GM23248 (cell line): ENCODE results near the gene SLC7A1. TPM values are rescaled to one million over a fixed set of nuclear protein-coding genes. Genes with fewer than 3 reads are reported as not detected.
A peak's percentile ranks its signal among the peaks of the same experiment; 100 is the strongest.

ENCODE experiments used
- DNase-seq: peaks from one replicate; pipeline ENCODE4 v3.0.0-alpha.2; 2015
- H2AFZ ChIP-seq: fragments of 200-600 bp; sonication (generic); 2 replicates; pipeline ENCODE4 v1.6.1; 2016; ENCODE audit warnings: antibody characterized with exemption
- H3F3A ChIP-seq: fragments of 200-600 bp; sonication (generic); 2 replicates; pipeline ENCODE4 v1.6.1; 2016; ENCODE audit warnings: mild to moderate bottlenecking, antibody characterized with exemption, mixed run types; ENCODE audit not compliant: insufficient read depth
- H3K27ac ChIP-seq: fragments of 200-600 bp; sonication (generic); 2 replicates; pipeline ENCODE4 v1.5.1; 2016; ENCODE audit warnings: mild to moderate bottlenecking
- H3K27me3 ChIP-seq: fragments of 200-600 bp; sonication (generic); replicated peaks from 2 replicates; pipeline ENCODE4 v1.6.1; 2016; ENCODE audit warnings: mild to moderate bottlenecking; ENCODE audit not compliant: insufficient read depth
- H3K36me3 ChIP-seq: fragments of 200-600 bp; sonication (generic); 2 replicates; pipeline ENCODE4 v1.6.1; 2016; ENCODE audit warnings: low read depth, mild to moderate bottlenecking
- H3K4me1 ChIP-seq: fragments of 200-600 bp; sonication (generic); 2 replicates; pipeline ENCODE4 v1.6.1; 2016; ENCODE audit warnings: mild to moderate bottlenecking; ENCODE audit not compliant: insufficient read depth
- H3K4me2 ChIP-seq: fragments of 200-600 bp; sonication (generic); one replicate; pipeline ENCODE4 v1.6.1; 2016; ENCODE audit warnings: mild to moderate bottlenecking; ENCODE audit not compliant: unreplicated experiment
- H3K4me3 ChIP-seq: fragments of 200-600 bp; sonication (generic); 2 replicates; pipeline ENCODE4 v1.5.1; 2016; ENCODE audit warnings: mild to moderate bottlenecking
- H3K79me2 ChIP-seq: fragments of 200-600 bp; sonication (generic); 2 replicates; pipeline ENCODE4 v1.6.1; 2016; ENCODE audit warnings: mild to moderate bottlenecking; ENCODE audit not compliant: insufficient read depth
- H3K9ac ChIP-seq: fragments of 200-600 bp; sonication (generic); 2 replicates; pipeline ENCODE4 v1.6.1; 2016; ENCODE audit warnings: mild to moderate bottlenecking
- H3K9me2 ChIP-seq: fragments of 200-600 bp; sonication (generic); 2 replicates; pipeline ENCODE4 v1.6.1; 2016; ENCODE audit warnings: mixed run types, mild to moderate bottlenecking, moderate library complexity; ENCODE audit not compliant: insufficient read depth
- H3K9me3 ChIP-seq: fragments of 200-600 bp; sonication (generic); one replicate; pipeline ENCODE4 v1.6.1; 2017; ENCODE audit warnings: low read depth
- H4K20me1 ChIP-seq: fragments of 200-600 bp; sonication (generic); 2 replicates; pipeline ENCODE4 v1.6.0; 2016; ENCODE audit not compliant: insufficient read depth
- EZH2 ChIP-seq: fragments of 200-600 bp; sonication (generic); IDR thresholded peaks from 2 replicates; pipeline ENCODE4 v1.6.1; 2018; ENCODE audit warnings: antibody characterized with exemption, mild to moderate bottlenecking; ENCODE audit not compliant: insufficient read depth, poor library complexity, severe bottlenecking
- EZH2phosphoT487 ChIP-seq: fragments of 200-600 bp; sonication (generic); IDR thresholded peaks from 2 replicates; pipeline ENCODE4 v1.6.1; 2018; ENCODE audit warnings: antibody characterized with exemption, moderate library complexity, mild to moderate bottlenecking, low read depth; ENCODE audit not compliant: insufficient read depth
- WGBS, 2 experiments: methylation state at CpG; one replicate each; pipeline ENCODE4 v1.1.6; 2015 to 2017; ENCODE audit warnings: low lambda C conversion rate in 2 of 2, low coverage in 1 of 2; ENCODE audit errors: missing lambda C conversion rate in 2 of 2; 5-methylcytosine and 5-hydroxymethylcytosine counted together
- in situ Hi-C: fragments of 300-500 bp; cut with MboI; formaldehyde crosslinking; loops from 2 replicates; pipeline ENCODE4 v1.15.0; 2020
- polyA plus RNA-seq: library from polyadenylated mRNA; unstranded; fragments of >200 nt; fragmentation: Nextera tagmentation; extraction: Ambion mirVana; gene quantifications from 2 replicates; pipeline ENCODE4 v1.2.1, GENCODE V29; 2016
- total RNA-seq: library from RNA; depleted of rRNA; stranded (reverse); fragments of >200 nt; shearing (Covaris generic); gene quantifications from 2 replicates; pipeline ENCODE4 v1.2.3, GENCODE V29; 2014

Gene SLC7A1
- total and polyA plus RNA-seq, 2 experiments from 2014 or later = 34.7 to 38.6 TPM

- peak overlapping the region; percentile 99 for H3K27ac ChIP-seq
- WGBS, 2 experiments = 26 to 29% methylated on average over 7 of the region's 7 CpGs
- H3K9me3 ChIP-seq = no peaks in the 10 kb centered on the region
- H3F3A ChIP-seq = peaks cover 72% of the 10 kb centered on the region
- H3K4me1 ChIP-seq = peaks cover 97% of the 10 kb centered on the region
- H3K4me2 ChIP-seq = peak overlapping the region; percentile 31
- TF ChIP-seq EZH2phosphoT487 = no peak
- no peak for TF ChIP-seq EZH2
- peaks cover 10% of the 10 kb centered on the region; the same call in 1 of the 2 replicates for H4K20me1 ChIP-seq
- no peaks in the 10 kb centered on the region for H3K9me2 ChIP-seq
- peak overlapping the region; percentile 47 for H3K9ac ChIP-seq
- H3K27me3 ChIP-seq = no peaks in the 10 kb centered on the region
- H3K4me3 ChIP-seq = no peak overlapping the region
- peak; percentile 85 for DNase-seq
- H2AFZ ChIP-seq = no peak overlapping the region
- H3K36me3 ChIP-seq = peaks cover 9% of the 10 kb centered on the region; the same call in 1 of the 2 replicates
- H3K79me2 ChIP-seq = peaks cover 100% of the 10 kb centered on the region
- in situ Hi-C loops = no loop called here
Observed at GRCh38 chr13:29587645-29588044, 7.8 kb downstream of the SLC7A1 start.

- peak overlapping the region; percentile 56 for H3K9ac ChIP-seq
- WGBS, 2 experiments = 17 to 18% methylated on average over 7 of the region's 7 CpGs
Observed at GRCh38 chr13:29583073-29583785, 12.3 kb downstream of the SLC7A1 start.

GRCh38 chr13:29582171-29582570 lies 13.3 kb downstream of the SLC7A1 start:
- H3K9me3 ChIP-seq = no peaks in the 10 kb centered on the region
- 40 to 44% methylated on average over 10 of the region's 10 CpGs for WGBS, 2 experiments
- peak overlapping the region; percentile 68 for H3K4me2 ChIP-seq
- peaks cover 28% of the 10 kb centered on the region; the same call in 1 of the 2 replicates for H4K20me1 ChIP-seq
- TF ChIP-seq EZH2phosphoT487 (no peak), EZH2 (no peak)
- H3K4me1 ChIP-seq = peaks cover 96% of the 10 kb centered on the region
- no peak overlapping the region for H2AFZ ChIP-seq
- H3K79me2 ChIP-seq = peaks cover 100% of the 10 kb centered on the region
- peaks cover 75% of the 10 kb centered on the region for H3F3A ChIP-seq
- peak overlapping the region; percentile 85 for H3K27ac ChIP-seq
- peak overlapping the region; percentile 56 for H3K9ac ChIP-seq
- H3K9me2 ChIP-seq = no peaks in the 10 kb centered on the region
- H3K36me3 ChIP-seq = peaks cover 9% of the 10 kb centered on the region; the same call in 1 of the 2 replicates
- peak overlapping the region; percentile 41 for H3K4me3 ChIP-seq
- in situ Hi-C loops = no loop called here
- no peaks in the 10 kb centered on the region for H3K27me3 ChIP-seq
- peak; percentile 38 for DNase-seq

More at GRCh38 chr13:29583073-29583785, 12.3 kb downstream of the SLC7A1 start:
- Histone ChIP-seq H3K4me3 (peak overlapping the region; percentile 41), H3K9me2 (no peaks in the 10 kb centered on the region), H2AFZ (no peak overlapping the region), H3K27me3 (no peaks in the 10 kb centered on the region), H3K36me3 (peaks cover 9% of the 10 kb centered on the region; the same call in 1 of the 2 replicates), H3K4me1 (peaks cover 96% of the 10 kb centered on the region), H4K20me1 (peaks cover 28% of the 10 kb centered on the region; the same call in 1 of the 2 replicates), H3K79me2 (peaks cover 100% of the 10 kb centered on the region), H3K4me2 (peak overlapping the region; percentile 68), H3F3A (peaks cover 76% of the 10 kb centered on the region), H3K27ac (peak overlapping the region; percentile 85), H3K9me3 (no peaks in the 10 kb centered on the region)
- TF ChIP-seq EZH2 = no peak
- no peak for TF ChIP-seq EZH2phosphoT487
- in situ Hi-C loops = no loop called here
- DNase-seq = peak; percentile 90

- TF ChIP-seq EZH2phosphoT487 (no peak), EZH2 (no peak)
- Histone ChIP-seq H3K9me3 (no peaks in the 10 kb centered on the region), H3K27ac (peak overlapping the region; percentile 85), H3K9me2 (no peaks in the 10 kb centered on the region), H3K4me3 (peak overlapping the region; percentile 41), H3K4me2 (peak overlapping the region; percentile 68), H3F3A (peaks cover 74% of the 10 kb centered on the region), H4K20me1 (peaks cover 25% of the 10 kb centered on the region; the same call in 1 of the 2 replicates), H3K27me3 (no peaks in the 10 kb centered on the region), H3K9ac (peak overlapping the region; percentile 56; the same call in 1 of the 2 replicates), H2AFZ (no peak overlapping the region), H3K36me3 (peaks cover 6% of the 10 kb centered on the region; the same call in 1 of the 2 replicates), H3K4me1 (peaks cover 98% of the 10 kb centered on the region), H3K79me2 (peaks cover 100% of the 10 kb centered on the region)
- 54 to 61% methylated on average over 7 of the region's 7 CpGs for WGBS, 2 experiments
- DNase-seq = peak; percentile 55
- in situ Hi-C loops = no loop called here
Observed at GRCh38 chr13:29581666-29582065, 13.8 kb downstream of the SLC7A1 start.
